H9 (cell line): ENCODE measurements around the gene TOX4. TPM values are rescaled to one million over a fixed set of nuclear protein-coding genes. Genes with fewer than 3 reads are reported as not detected.

Source experiments
- total RNA-seq: library from RNA; stranded (reverse); gene quantifications from 2 replicates; pipeline ENCODE4 v1.2.1, GENCODE V29; 2021

TOX4 gene
- total RNA-seq, 1 experiment from 2014 or later: 64.7 TPM

Other genes with a start within 250 kb of the TOX4 start
- gene HNRNPC, start 207.8 kb upstream of the TOX4 start, total RNA-seq: 1,044 and 1,062 TPM in 2 replicates
- gene RPGRIP1, start 197.1 kb upstream of the TOX4 start, total RNA-seq: 0.07 and 0.59 TPM in 2 replicates
- gene SUPT16H, start 93.2 kb upstream of the TOX4 start, total RNA-seq: 210 and 215 TPM in 2 replicates
- gene CHD8, start 21.1 kb upstream of the TOX4 start, total RNA-seq: 132 and 135 TPM in 2 replicates
- 26.2 and 27.9 TPM in 2 replicates for gene RAB2B, start 236 bp upstream of the TOX4 start, total RNA-seq
- 84.1 and 84.4 TPM in 2 replicates for gene METTL3, start 34.1 kb downstream of the TOX4 start, total RNA-seq
- 287 and 299 TPM in 2 replicates for gene SALL2, start 49.2 kb downstream of the TOX4 start, total RNA-seq
- not detected in 2 replicates for gene OR10G3, start 102.9 kb downstream of the TOX4 start, total RNA-seq
- gene OR10G2, start 157.7 kb downstream of the TOX4 start, total RNA-seq: not detected in 2 replicates
- not detected in 2 replicates for gene OR4E2, start 176.6 kb downstream of the TOX4 start, total RNA-seq
- not detected in 2 replicates for gene OR4E1, start 196.6 kb downstream of the TOX4 start, total RNA-seq